DMS53 treated with DMSO at 0.1 percent for 48 hours (cell line): ENCODE results near the gene RPL13.

Experiments used
- DNase-seq: peaks from one replicate; lab custom pipeline; 2025; ENCODE audit not compliant: unreplicated experiment; lab: John Stamatoyannopoulos, UW

The RPL13 gene

GRCh38 chr16:89545044-89545830 lies 15.2 kb upstream of the RPL13 start:
- DNase-seq, result no peak

GRCh38 chr16:89545831-89546574 lies 14.5 kb upstream of the RPL13 start:
- peak; percentile 72 for DNase-seq

DNA sequence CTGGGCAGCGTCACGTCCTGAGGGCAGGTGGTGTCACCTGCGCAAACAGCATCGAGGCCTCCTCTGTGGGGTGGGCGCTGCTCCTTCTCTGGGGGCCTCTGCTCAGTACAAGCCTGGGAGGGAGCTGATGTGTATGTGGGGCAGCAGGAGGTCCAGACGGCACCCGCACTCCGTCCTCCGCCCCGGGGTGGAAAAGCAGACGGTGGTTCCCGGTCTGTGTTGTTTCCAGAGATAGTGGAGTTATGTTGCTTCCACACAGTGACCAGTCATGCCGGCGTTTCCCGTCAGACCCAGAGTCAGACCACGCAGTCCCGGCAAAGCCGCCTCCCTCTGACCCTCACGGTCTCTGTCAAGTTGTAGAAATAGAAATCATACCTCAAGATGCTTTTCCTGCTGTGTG lies 13.7 kb upstream of the RPL13 start:
- no peak for DNase-seq

GRCh38 chr16:89547291-89547690 lies 13.2 kb upstream of the RPL13 start:
- no peak for DNase-seq

- DNase-seq, result no peak
These were observed 12.6 kb upstream of the RPL13 start for GRCh38 chr16:89547860-89548259.

- no peak for DNase-seq
These were observed 12.0 kb upstream of the RPL13 start for GRCh38 chr16:89548344-89549006.

- no peak for DNase-seq
These were observed 11.3 kb upstream of the RPL13 start for GRCh38 chr16:89549007-89549700.

- DNase-seq, result no peak
These were observed 10.0 kb upstream of the RPL13 start for GRCh38 chr16:89550421-89551007.

DNA sequence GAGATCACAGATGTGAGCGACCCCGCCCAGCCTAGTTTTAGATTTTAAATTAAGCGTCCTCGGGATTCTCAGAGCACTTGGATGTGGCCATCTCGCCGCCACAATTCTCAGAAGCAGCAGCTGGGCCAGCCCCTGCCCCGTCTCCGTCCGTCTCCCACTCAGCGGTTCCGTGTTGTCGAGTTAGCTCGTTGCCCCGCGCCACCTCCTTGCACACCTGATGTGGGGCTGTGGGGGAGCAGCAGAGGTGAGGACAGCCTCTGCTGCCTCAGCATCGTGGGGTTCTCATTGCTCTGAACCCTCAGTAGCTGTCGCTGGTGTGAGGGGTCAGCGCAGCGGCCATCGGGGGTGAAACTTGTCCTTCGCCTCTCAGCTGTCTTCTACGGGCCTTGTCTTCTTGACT lies 8.2 kb upstream of the RPL13 start:
- DNase-seq, result no peak

DNA sequence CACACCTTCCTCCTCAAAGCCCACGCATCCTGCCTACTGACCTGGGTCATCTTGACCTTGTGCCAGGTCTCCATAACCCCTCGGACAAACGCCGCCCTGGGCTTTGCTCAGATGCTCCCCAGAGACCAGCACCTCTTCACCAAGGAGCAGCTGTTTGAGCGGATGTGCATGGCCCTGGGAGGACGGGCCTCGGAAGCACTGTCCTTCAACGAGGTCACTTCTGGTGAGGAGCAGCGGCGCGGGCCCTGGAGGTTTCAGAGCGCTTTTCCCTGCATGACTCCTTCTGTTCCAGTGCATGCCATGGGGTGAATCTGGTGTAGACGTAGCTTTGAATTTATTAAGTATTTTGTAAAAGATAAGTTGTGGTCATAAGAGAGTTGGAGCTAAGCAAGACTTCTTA lies 7.6 kb upstream of the RPL13 start:
- no peak for DNase-seq

DNA sequence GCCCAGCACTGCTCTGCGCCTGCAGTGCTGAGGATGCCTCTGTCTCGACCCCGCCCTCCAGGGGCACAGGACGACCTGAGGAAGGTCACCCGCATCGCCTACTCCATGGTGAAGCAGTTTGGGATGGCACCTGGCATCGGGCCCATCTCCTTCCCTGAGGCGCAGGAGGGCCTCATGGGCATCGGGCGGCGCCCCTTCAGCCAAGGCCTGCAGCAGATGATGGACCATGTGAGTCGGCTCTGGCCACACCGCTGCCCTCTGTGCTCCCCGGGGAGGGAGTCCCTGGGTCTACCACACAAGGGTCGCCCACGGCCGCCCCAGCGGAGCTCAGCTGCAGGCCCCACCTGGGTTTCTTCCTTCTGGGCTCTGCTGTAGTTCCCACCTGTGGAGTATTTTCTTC lies 6.7 kb upstream of the RPL13 start:
- no peak for DNase-seq

DNA sequence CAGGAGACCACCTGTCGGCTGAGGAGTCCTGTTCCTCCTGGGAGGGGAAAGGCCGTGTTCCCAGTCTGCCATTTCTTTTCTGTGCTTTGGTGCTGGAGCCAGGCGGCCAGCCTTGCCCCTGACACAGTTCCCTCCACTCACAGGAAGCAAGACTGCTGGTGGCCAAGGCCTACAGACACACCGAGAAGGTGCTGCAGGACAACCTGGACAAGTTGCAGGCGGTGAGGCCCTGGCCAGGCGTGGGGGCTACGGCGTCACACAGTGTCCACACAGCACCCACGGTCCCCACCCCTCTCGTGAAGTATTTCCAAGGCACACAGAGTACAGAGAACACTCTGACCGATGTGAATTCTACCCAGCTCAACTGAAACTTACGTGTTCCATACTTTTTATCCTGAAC lies 6.1 kb upstream of the RPL13 start:
- DNase-seq, result no peak

- DNase-seq, result no peak
These were observed 5.2 kb upstream of the RPL13 start for GRCh38 chr16:89555265-89555664.

DNA sequence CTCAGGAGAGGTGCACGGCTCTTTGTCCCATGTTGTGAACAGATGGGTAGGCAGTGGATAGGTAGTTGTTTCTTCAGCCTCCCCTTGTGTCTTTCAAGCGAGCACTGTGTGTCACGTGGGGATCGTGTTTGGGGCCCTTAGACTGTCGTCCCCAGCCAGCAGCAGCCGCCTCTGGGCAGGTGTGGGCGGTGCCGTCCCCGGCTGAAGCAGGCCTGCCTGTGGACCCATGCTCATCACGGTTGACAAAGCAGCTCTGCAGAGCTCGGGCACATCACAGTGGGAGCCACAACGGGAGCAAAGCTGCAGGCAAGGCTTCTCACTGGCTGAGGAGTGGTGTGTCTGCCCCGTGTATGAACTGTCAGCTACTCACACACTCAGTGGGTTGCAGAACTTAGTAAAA lies 4.7 kb upstream of the RPL13 start:
- DNase-seq, result no peak

- DNase-seq, result peak; percentile 39
These were observed 3.5 kb upstream of the RPL13 start for GRCh38 chr16:89556750-89557689.

DNA sequence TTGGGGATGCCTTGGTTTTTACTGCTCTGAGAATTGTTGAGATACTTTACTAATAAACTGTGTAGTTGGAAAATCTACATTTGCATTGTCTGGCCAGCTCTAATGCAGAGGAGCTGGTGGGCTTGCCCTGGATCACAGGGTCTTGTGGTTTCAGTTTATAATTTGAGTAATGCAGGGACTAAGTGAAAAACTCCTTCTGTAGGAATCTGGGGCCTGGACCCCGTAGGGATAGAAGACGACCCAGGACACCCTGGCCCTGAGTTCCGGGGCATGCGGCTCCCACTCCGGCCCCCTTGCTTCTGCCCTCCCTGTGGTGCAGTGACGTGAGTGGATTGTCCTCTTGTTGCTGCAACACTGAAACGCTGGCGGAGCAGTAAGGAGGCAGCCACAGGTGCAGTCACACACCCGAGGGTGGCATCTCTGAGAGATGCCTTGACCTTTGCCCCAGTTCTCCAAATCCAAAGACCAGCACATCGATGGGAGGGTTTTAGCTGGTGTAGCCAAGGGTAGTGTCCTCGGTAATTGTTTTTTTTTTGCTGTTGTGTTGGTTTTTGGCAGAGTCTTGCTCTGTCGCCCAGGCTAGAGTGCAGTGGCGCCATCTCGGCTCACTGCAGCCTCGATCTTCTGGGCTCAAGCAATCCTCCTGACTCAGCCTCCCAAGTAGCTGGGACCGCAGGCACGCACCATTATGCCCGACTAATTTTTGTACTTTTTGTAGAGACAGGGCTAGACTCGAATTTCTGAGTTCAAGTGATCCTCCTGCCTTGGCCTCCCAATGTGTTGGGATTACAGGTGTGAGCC lies 2.6 kb upstream of the RPL13 start:
- no peak for DNase-seq

GRCh38 chr16:89561142-89561883 lies 831 bp downstream of the RPL13 start:
- DNase-seq, result no peak

DNA sequence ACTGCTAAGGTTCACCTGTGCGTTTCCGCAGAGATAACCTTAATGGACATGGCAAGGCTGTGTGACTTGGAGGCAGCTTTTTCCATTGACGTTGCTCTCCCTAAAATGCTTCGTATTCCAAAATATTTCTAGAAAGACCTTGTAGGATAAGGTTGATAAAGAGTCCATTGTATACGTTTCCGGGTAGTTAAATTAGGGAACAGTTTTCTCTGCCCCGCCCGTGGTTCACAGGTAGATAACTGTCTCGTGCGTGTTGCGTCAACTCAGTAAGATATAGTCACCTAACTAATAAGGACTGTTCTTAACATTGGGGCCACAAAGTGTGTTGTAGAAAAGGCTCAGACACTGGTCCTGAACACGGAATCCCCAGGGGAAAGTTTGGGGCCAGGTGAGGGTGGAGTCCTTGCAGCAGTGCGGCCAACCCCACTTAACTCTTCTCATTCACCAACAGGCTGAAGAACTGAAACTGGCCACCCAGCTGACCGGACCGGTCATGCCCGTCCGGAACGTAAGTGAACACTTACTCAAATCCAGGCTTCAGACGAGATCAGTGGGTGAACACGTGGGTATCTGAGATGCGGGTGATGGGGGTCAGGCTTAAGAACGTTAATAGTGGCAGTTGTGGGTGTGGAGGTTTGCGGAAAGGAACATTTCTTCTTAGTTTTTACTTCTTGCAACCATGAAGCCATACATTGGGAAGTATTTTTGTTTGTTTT lies 1.6 kb downstream of the RPL13 start:
- no peak for DNase-seq
